ENCODE measurements around the gene IFNG.

The IFNG gene

DNA sequence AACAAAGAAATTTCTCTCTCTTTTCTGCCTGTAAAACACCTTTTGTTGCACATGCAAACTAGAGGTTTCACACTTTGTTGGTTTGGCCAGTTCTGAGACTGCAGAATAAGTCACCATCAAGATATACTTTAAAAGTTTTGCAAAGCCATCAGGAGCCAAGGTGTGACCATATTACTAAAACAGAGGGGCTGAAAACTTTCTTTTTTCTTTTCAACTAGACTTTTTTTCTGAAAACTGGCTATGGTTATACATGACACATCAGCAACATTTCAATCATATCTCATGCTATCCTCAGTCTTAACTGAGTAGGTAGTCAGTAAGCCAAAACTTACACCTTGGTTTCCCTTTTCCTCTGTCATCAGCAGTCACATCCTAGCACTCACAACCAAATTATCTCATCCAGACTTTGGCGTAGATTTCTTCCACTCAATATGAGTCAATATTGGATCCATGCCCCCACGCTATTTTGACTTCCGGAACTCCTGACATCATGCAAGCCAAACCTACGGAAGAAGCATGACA, 4.1 kb upstream of the IFNG start:
- FAIRE-seq: no peak

DNA sequence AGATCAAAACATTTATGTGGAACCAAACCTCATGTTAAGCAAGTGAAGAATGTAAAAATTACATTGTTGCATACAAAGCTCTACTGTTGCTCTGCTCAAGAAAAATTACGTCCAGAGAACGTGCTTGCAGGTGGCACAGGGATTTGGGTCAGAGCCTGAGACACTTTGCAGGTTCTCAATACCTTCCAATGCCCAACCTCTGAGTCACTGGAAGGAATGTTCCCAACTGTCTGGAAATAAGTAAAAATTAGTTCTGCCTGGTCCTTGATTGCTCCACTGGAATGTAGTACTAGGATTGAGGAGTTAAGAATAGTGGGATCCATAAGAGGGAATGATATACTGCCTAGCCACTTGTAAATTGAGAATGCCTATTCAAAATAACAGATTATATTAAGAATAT, 2.8 kb upstream of the IFNG start:
- FAIRE-seq: no peak

DNA sequence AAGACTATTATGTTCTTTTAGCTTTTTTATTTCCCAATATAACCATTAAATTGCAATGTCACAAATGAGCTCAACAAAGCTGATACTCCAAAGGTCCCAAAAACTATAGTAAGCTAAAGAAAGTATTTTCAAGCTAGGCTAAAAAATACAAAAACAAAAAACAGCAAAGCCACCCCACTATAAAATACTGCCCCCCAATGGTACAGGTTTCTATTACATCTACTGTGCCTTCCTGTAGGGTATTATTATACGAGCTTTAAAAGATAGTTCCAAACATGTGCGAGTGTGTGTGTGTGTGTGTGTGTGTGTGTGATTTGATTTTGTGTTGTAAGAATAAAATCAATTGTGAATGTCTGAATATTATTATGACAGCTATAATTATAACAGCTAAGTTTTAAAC, 1.1 kb downstream of the IFNG start:
- FAIRE-seq: no peak

DNA sequence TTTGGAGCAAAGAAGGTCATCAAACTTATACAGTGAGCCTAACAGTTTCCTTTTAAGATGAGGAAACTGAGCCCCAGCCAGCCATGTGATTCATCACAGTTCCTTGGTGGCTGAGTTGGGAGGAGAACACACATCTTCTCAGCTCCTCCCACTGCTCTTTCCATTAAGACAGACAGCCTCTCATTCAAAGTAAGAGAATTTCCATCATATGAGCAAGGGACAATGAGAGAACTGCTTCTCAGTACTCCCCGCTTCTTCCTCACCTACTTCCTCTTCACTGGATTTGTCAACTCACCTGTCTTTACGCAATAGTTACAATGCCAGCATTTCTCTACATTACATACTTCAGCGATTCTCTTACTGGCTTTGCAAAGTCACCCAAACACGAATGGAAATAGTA, 2.2 kb downstream of the IFNG start:
- FAIRE-seq: no peak

DNA sequence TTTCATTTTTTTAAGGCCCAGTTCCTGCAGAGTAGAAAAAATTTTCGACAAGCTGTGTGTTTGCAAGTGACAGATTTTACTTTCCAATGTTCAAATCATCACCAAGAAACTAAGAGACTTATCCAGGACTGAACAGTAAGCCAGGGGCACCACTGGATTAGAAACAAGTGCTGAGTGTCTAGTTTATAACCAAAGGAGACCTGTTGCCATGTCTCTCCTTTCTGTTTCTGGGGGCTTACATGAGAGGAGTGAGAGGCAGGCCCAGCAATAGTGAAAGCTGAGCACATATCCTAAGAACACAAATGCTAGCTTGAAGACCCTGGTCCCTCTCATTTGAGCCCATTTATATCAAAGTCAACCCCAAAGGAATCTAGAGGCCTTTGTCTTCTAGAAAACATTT, 2.9 kb downstream of the IFNG start:
- no peak for FAIRE-seq

DNA sequence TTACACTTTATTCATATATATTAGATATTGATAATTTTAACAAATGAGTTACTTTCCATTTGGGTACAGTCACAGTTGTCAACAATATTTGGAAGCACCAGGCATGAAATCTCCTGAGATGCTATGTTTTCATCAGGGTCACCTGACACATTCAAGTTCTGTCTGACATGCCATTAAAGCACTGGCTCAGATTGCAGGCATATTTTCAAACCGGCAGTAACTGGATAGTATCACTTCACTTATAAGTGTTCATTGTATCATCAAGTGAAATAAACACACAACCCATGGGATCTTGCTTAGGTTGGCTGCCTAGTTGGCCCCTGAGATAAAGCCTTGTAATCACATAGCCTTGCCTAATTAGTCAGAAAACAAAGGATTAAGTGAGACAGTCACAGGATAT, 4.8 kb downstream of the IFNG start:
- FAIRE-seq: no peak

DNA sequence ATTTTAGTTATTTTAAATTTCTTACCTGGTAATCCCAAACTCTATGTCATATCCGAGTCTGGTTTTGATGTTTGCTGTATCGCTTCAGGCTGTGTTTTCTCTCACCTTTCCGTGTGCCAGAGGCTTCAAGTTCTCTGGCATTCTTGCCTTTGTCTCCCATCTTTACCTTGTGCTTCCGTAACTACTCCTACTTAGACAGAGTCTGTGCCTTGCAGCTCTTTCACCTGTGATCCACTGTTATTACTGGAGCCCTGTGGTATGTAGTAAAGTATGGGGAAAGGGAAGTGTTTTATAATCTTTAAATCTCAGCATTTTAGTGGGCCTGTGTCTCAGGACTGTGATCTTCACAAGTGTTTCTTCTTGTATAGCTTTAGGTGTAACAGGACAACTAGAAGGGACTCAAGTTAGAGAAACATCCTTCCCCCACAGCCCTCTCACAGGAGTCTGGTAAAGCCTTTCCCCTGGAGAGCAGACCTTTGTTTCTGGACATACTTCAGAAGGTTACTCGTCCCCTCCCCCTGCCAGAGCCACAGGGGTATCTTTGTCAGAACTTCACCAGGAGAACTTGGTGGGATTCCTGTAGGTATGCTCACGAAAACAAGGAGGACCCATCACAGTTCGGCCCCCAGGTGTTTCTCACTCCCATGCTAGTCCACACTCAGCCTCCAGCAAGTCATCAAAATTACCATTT, 11.1 kb downstream of the IFNG start:
- no peak for FAIRE-seq

DNA sequence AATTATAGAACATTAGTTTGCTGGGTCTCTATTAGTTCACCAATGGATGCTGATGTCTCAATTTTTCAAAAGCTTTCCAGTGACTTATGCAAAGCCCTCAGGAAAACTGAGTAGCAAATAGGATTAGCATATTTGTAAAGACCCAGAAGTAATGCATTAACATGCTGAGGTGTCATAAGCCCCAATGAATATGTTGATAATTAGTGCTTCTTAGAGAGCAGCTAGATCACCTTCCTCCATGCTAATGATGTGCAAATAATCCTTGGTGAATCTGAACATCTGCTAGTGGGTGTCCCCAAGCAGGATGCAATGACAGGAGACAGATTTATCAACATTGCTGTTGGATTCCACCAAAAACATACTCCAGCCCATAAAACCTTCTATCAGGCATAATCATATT, 19.0 kb downstream of the IFNG start:
- no peak for FAIRE-seq

DNA sequence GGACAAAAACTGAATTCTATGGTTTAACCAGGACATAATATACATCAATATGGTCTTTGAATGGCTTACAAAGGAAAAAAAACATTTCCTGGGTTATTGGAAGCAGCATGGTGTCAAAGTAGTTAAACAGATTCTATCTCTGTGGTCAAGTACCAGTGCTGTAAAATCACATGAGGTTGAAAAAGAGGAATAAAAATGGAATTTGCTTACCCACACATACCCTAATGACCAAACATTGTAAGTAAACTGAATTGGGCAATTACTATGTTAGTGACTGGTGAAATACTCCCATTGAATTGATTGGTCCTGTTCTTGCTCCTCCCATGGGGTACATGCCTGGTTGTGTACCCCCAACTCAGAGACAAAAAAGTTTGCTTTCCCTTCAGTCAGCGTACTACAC, 19.6 kb downstream of the IFNG start:
- FAIRE-seq: no peak

DNA sequence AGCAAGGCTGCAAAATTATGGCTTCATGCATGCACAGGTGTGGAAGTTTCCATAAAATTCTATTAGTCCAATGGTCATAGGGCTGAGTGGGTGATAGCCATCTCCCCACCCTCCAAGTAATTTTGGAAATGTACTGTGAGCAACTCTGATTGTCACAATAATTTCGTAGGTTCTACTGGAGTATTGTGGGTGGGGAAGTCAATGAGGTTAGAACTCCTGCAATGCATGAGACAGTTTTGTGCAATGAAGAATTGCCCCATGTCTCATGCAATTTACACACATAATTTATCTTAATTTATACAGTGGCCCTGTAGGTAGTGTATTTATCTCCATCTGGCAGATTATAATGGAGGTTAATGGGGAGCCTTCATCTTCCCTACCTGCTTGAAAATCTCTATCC, 20.5 kb downstream of the IFNG start:
- no peak for FAIRE-seq

DNA sequence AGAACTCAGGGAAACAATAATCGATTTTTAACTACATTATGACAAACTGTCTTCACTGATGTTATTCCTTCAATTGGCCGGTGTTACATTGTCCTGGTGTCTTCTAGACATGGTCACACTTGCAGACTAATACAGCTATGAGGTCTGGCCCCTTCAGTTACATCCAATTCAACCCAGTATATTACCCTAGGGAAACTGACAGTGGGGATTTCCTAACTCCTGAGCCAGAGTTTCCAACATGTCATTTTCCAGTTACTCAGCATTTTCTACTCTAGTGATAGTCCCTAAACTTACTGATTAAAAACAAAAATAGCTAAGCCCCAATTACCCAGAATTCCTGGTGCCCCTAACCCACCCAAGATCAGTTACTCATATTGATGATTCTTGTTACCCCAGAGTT, 21.1 kb downstream of the IFNG start:
- FAIRE-seq: no peak

DNA sequence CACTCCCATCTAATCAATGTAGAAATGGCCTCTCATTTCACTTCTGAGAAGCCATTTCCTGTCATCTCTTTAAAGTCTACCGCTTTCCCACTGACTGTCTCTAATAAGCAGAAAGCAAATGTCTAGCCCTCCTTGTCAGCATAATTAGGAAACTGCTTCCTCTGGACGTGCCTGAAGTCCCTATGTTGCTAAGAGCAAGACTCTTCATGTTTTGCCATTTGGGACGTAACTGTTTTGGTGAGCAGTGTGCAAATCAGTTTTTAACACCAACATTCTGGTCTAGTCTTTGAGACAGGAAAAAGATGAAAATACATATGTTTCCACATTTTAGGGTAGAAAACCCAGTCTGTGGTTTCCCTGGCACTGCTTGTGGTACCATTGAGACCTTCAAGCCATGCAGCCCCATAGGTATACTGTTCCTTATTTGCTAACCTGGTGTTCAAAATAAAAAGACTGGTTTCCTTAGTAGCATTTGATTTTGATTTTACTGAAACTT, 22.2 kb downstream of the IFNG start:
- FAIRE-seq: no peak

DNA sequence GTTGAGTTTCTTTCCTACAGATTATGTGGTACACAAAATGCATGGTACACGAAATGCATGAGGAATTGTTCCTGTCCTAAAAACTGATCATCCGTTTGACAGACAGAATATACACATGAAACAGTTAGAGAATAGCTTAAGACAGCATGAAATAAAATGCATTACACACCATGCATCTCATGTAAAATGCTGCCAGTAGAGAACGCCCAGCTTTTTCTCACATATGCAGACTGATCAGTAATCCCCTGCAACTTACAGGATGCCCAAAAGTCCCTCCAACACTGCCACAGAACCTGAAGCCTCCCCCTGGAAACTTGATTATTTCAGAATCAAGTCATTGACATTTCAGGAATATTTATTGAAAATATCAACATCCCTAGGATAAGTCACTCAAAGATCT, 24.0 kb downstream of the IFNG start:
- no peak for FAIRE-seq

DNA sequence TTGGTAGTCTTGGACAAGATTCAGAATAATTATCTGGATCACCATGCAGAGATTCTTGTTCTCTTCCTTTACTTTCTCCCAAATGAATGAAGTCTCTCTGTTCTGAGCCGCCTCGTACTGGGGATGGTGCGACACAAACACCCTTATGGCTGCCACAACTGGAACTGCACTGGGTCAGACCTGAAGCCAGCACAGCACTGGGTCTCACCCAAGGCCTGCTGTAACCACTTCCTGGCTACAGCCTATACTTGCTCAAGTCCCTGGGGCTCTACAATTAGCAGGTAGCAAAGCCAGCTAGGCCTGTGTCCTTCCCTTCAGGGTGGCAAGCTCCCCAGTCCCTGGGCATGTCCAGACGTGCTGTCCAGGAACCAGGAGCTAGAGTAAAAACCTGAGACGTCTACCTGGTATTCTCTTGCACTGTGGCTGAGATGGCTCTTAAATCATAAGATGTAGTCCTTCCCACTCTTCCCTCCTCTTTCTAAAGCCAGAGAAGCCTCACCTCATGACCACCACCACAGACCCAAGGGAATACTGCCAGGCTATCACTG, 27.6 kb downstream of the IFNG start:
- no peak for FAIRE-seq

DNA sequence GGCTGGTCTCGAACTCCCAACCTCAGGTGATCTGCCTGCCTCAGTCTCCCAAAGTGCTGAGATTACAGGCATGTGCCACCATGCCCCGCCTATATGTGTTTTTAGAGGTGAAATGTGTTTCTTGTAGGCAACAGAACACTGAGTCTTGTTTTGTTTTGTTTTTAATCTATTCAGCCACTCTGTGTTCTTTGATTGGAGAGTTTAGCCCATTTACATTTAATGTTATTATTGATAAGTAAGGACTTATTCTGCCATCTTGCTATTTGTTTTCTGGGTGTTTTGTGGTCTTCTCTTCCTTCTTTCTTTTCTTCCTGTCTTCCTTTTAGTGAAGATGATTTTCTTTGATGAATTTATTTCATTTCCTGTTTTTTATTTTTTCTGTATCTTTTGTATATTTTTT, 29.6 kb downstream of the IFNG start:
- FAIRE-seq: no peak

DNA sequence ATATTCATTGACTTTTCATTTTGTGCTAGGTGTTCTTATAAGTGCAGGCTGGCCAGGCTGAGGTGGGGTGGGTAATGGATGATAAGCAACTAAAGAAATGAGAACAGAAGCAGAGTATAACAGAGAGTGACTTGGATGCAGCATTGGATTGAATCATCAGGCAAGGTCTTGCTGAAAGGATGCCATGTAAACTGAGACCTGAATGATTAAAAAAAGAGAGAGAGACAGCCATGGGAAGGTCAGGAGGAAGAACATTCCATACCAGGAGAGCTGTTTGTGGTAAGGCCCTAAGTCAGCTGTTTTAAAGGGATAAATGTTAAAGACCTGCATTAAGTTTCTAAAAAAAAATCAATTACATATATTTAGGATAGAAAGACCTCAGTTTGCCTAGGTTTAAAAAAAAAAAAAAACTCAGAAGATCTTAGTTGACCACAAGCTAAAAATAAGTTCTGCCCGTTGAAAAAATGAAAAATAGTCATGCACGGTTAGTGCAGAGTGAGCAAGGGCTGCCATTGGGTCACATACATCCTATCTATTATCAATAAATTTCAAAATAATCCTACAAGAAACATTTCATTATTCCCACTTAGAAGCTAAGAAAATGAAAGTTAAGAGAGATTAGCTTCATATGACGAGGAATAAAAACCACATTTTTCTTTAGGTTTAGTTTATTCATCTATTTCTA, 37.2 kb downstream of the IFNG start:
- FAIRE-seq: no peak

DNA sequence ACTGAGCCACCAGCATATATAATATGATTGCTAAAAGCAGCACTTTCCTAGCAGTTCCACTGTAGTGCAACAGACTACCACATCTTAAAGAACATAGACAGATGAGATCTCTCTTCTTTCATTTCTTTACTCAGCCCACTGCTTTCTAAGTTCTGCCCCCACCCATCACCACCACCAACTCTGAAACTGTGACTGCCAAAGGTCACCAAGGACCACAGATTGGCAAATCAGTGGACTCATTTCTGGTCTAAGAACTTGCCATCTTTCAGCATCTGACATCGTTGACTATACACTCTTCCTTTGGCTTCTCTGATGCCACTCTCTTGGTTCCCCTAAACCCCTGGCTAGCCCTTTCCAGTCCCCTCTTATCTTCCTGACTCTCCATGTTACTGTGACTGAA, 38.4 kb downstream of the IFNG start:
- FAIRE-seq: no peak

DNA sequence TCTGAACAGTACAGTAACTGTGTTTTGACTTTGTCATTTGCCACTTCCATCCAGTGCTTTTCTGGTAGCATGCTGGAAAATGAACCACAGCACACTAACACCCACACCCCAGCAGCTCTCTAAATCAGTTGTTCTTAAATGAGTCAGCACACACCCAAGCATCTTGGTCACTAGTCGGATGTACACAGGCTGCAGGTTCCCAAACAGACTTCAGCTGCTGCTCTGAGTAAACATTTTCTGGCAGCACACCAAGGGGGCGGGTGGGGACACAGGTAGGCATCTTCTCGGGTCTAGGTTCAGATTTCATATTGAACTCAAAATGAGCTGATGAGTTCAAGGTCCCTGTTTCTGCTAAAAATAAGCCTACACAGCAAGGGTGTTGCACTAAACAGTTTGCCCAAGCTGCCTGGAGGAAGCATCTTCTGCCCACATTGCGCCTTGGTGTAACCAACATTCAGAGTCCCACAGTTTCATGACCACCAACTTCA, 39.8 kb downstream of the IFNG start:
- FAIRE-seq: no peak

DNA sequence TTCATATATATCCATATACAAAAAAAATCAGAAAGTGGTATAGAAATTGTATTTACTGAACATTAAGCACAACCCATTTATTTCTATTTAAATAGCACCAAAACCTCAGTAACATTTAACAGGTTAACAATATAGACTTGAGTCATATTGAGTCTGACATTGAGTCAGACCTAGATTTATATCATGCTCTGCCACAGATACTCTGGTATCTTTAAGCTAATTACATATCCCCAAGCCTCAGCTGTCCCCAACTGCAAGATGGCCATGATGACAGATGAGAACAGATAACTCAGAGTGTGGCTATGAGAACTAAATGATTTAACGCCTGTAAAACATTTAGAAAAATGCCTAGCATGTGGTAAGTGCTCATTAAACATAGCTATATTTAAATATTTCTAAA, 40.3 kb downstream of the IFNG start:
- FAIRE-seq: no peak

DNA sequence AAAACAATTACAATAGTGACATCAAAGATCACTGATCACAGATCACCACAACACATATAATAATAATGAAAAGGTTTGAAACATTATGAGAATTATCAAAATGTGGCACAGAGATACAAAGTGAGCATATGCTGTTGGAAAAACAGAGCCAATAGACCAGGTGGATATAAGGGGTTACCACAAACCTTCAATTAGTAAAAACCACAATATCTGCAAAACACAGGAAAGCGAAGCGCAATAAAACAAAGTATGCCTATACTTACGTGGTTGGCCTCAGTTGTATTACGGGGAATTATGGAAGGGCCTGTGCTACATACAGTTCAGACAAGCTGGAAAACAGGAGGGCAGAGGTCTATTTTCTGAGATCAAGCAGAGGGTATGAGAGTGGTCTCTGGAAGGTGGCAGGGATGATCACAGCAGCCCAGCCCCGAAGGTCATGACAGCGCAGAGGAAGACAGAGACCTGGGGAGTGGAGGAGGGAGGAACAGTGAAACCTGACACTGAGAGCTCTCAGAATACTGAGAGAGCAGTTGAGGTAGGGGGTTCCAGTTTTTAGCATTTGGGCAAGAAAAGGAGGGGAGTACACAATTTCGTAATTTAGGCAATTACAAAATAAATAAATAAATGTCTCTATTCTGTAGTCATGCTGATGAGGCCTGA, 41.3 kb downstream of the IFNG start:
- no peak for FAIRE-seq

DNA sequence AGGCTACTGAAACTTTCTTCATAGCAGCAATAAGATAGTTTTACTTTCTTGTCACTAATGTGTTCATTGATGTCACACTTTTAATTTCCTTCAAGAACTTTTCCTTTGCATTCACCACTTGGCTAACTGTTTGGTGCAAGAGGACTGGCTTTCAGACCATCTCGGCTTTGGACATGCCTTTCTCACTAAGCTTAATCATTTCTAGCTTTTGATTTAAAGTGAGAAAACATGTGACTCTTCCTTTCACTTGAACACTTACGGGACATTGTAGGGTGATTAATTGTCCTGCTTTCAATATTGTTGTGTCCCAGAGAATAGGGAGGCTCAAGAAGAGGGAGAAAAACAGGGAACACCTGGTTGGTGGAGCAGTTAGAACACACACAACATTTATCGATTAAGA, 41.9 kb downstream of the IFNG start:
- FAIRE-seq: no peak

DNA sequence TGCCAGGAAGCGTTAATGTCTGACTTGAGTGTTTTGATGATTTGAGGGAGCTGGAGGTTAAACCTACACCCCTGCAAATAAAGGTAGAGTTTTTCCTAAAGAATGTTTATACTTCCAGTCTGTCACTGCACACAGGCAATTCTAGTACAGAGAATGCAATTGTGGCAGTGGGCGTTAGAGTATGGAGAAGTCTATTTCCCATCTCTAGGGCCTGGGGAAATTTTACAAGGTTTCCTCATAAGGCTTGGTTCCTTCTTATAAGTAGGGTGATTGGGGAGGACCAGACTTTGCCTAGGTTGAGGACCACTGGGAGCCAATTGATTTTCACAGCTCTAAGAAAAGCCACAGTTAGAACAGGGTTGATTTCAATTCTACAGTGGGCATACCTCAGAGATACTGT, 44.3 kb downstream of the IFNG start:
- no peak for FAIRE-seq

DNA sequence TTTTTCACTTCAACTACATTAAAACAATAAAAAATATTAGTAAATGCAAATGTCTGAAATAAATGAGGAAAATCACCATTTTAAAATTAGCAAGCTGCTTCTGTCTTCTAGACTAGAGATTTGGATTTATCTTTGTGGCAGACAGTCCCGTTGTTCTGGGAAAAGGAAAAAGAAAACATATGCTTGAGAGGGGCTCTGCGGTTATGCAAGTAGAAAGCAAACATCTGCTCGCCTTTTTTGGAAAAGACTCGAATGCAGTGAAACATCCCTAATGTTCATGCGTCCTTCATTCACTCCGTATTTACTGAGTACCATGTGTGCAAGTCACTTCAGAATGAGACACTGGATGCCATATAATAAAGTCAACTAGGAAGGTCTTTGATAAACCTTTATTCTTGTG, 44.9 kb downstream of the IFNG start:
- no peak for FAIRE-seq

DNA sequence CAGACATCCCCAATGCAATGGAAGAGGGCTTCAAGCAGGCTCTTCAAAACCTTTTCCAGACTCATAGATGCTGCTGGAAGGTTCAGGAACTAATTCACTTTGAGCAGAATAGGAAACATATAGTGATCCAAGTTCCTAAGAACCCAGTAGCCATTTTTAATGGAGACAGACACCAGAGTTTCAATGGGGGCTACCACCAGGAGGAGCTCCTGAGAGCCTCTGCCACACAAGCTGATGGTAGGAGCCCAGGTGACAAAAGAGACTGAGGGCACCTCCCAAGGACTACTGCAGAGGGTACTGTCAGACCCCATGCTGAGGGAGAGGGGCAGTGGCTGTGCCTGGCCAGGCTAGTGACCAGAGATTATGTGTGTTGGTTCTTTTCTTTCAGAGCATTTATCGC, 45.9 kb downstream of the IFNG start:
- no peak for FAIRE-seq

Data from A204.1 (cell line).